Gastrocnemius medialis (tissue), 4 donors: ENCODE results near the gene NRN1L.

Experiments
- POLR2A ChIP-seq, 2 donors: fragments of 450-650 bp; IDR thresholded peaks; one replicate each; pipeline ENCODE4 v1.6.1; 2017; ENCODE audit warnings: antibody characterized with exemption in 2 of 2, mild to moderate bottlenecking in 2 of 2, moderate library complexity in 2 of 2
- TF ChIP-seq, protein P1 (sequence below), 5 experiments: fragments of 450-650 bp in 3 of 5; fragments of 200-600 bp in 2 of 5; sonication (generic) in 2 of 5; IDR thresholded peaks in 4 of 5; conservative IDR thresholded peaks in 1 of 5; 1 replicate in 4 of 5; 2 replicates in 1 of 5; pipeline ENCODE4 v1.5.1; 2016 to 2019; ENCODE audit warnings: antibody characterized with exemption in 5 of 5, mild to moderate bottlenecking in 3 of 5, moderate library complexity in 3 of 5

DNA sequence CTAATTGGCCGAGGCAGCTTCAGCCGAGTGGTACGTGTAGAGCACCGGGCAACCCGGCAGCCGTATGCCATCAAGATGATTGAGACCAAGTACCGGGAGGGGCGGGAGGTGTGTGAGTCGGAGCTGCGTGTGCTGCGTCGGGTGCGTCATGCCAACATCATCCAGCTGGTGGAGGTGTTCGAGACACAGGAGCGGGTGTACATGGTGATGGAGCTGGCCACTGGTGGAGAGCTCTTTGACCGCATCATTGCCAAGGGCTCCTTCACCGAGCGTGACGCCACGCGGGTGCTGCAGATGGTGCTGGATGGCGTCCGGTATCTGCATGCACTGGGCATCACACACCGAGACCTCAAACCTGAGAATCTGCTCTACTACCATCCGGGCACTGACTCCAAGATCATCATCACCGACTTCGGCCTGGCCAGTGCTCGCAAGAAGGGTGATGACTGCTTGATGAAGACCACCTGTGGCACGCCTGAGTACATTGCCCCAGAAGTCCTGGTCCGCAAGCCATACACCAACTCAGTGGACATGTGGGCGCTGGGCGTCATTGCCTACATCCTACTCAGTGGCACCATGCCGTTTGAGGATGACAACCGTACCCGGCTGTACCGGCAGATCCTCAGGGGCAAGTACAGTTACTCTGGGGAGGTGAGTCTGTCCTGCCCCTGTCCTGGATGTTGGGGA, 24.5 kb downstream of the NRN1L start:
- TF ChIP-seq, protein P1, sequence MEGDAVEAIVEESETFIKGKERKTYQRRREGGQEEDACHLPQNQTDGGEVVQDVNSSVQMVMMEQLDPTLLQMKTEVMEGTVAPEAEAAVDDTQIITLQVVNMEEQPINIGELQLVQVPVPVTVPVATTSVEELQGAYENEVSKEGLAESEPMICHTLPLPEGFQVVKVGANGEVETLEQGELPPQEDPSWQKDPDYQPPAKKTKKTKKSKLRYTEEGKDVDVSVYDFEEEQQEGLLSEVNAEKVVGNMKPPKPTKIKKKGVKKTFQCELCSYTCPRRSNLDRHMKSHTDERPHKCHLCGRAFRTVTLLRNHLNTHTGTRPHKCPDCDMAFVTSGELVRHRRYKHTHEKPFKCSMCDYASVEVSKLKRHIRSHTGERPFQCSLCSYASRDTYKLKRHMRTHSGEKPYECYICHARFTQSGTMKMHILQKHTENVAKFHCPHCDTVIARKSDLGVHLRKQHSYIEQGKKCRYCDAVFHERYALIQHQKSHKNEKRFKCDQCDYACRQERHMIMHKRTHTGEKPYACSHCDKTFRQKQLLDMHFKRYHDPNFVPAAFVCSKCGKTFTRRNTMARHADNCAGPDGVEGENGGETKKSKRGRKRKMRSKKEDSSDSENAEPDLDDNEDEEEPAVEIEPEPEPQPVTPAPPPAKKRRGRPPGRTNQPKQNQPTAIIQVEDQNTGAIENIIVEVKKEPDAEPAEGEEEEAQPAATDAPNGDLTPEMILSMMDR (IDR thresholded peaks at IDR 0.05 in 4 of 5, conservative IDR thresholded peaks at IDR 0.05 in 1 of 5): no peak
- TF ChIP-seq POLR2A (IDR thresholded peaks at IDR 0.05): no peak
